Activated naive CD4-positive, alpha-beta T cell treated with anti-CD3 and anti-CD28 coated beads for 36 hours (primary cell): Measurements from ENCODE around the gene CERT1. TPM values are rescaled to one million over a fixed set of nuclear protein-coding genes. Genes with fewer than 3 reads are reported as not detected.
"Not testable (repeated sequence)": the region's sequence is repeated elsewhere in the genome, so short reads cannot be mapped to it uniquely, and the experiment has no call there.

Experiments
- CTCF ChIA-PET: fragments of 350-600 bp; sonication (Branson Sonifier 250); formaldehyde crosslinking; loops from one replicate; lab custom pipeline; 2021; ENCODE audit warnings: antibody characterized with exemption; lab: Charles Lee
- DNase-seq: peaks from one replicate; pipeline ENCODE4 v3.0.0-alpha.2; 2020
- H3K27ac Mint-ChIP-seq: one replicate; pipeline ENCODE4 v1.8.0; 2021; ENCODE audit warnings: mild to moderate bottlenecking, mixed read lengths
- H3K27me3 Mint-ChIP-seq: one replicate; pipeline ENCODE4 v1.8.0; 2021; ENCODE audit warnings: low read depth, mixed read lengths
- H3K36me3 Mint-ChIP-seq: one replicate; pipeline ENCODE4 v1.8.0; 2021; ENCODE audit warnings: low read depth, mixed read lengths
- H3K4me1 Mint-ChIP-seq: one replicate; pipeline ENCODE4 v1.8.0; 2021; ENCODE audit warnings: low read depth, mixed read lengths
- H3K4me3 Mint-ChIP-seq: one replicate; pipeline ENCODE4 v1.8.0; 2021; ENCODE audit warnings: mild to moderate bottlenecking, moderate library complexity, mixed read lengths
- H3K9me3 Mint-ChIP-seq: one replicate; pipeline ENCODE4 v1.8.0; 2021; ENCODE audit warnings: mixed read lengths
- intact Hi-C: fragments of 100-400 bp; cut with micrococcal nuclease; formaldehyde crosslinking; loops from one replicate; pipeline ENCODE4 v1.15.1; 2023
- total RNA-seq, 2 experiments: library from RNA; stranded (reverse); gene quantifications; one replicate each; pipeline ENCODE4 v1.2.3, GENCODE V29; 2021

The CERT1 gene
- total RNA-seq, 2 experiments from 2014 or later = 17.1 to 18.5 TPM

DNA sequence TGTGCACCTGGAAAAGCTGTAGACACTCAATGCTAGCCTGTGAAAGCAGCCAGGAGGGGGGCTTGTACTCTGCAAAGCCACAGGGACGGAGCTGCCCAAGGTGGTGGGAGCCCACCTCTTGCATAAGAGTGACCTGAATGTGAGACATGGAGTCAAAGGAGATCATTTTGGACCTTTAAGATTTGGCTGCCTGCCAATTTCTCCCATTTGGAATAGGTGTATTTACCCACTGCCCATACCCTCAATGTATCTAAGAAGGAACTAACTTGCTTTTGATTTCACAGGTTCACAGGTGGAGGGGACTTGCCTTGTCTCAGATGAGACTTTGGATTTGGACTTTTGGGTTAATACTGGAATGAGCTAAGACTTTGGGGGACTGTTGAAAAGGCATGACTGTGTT lies 12.6 kb downstream of the CERT1 start:
- intact Hi-C loops, H3K27me3 Mint-ChIP-seq, H3K27ac Mint-ChIP-seq, H3K4me3 Mint-ChIP-seq, DNase-seq, H3K9me3 Mint-ChIP-seq, CTCF ChIA-PET: not testable (repeated sequence)
- peaks cover 39% of the 10 kb centered on the region for H3K36me3 Mint-ChIP-seq
- peaks cover 18% of the 10 kb centered on the region for H3K4me1 Mint-ChIP-seq

DNA sequence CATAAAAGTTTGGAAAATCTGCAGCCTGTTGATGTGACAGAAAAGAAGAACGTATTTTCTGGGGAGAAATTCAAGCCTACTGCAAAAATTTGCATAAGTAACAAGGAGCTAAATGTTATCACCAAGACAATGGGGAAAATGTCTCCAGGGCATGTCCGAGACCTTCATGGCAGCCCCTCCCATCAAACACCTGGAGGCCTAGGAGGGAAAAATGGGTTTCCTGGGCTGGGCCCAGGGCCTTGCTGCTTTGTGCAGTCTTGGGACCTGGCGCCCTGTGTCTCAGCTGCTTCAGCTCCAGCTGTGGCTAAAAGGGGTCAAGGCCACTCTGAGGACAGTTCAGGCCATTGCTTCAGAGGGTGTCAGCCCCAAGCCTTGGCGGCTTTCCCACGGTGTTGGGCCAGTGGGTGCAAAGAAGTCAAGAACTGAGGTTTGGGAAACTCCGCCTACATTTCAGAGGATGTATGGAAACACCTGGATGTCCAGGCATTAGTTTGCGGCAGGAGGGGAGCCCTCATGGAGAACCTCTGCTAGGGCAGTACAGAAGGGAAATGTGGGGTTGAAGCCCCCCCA lies 13.1 kb downstream of the CERT1 start:
- Mint-ChIP-seq H3K4me1 (peaks cover 16% of the 10 kb centered on the region), H3K27me3 (no peaks in the 10 kb centered on the region), H3K36me3 (peaks cover 43% of the 10 kb centered on the region), H3K4me3 (no peak overlapping the region), H3K9me3 (no peaks in the 10 kb centered on the region), H3K27ac (no peak overlapping the region)
- intact Hi-C loops = no loop called here
- DNase-seq = no peak
- CTCF ChIA-PET = no interaction called here

DNA sequence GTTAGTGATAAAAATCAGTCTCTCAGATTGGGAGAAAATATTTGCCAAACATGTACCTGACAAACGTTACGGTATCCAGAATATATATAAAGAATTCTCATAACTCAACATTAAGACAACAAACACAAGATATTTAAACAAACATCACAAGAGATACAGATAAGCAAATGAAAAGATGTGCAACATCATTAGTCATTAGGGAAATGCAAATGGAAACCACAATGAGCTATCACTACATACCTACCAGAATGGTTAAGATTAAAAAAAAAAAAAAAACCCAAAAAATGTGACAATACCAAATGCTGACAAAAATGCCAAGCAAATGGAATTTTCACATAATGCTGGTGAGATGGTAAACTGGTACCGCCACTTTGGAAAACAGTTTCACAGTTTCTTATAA lies 15.4 kb downstream of the CERT1 start:
- DNase-seq = no peak
- CTCF ChIA-PET = no interaction called here
- Mint-ChIP-seq H3K27me3 (no peaks in the 10 kb centered on the region), H3K4me3 (no peak overlapping the region), H3K27ac (no peak overlapping the region), H3K9me3 (no peaks in the 10 kb centered on the region), H3K4me1 (peaks cover 12% of the 10 kb centered on the region), H3K36me3 (peaks cover 57% of the 10 kb centered on the region)
- intact Hi-C loops = no loop called here

GRCh38 chr5:75491621-75492020 lies 19.8 kb downstream of the CERT1 start:
- Mint-ChIP-seq H3K4me3 (no peak overlapping the region), H3K36me3 (peaks cover 58% of the 10 kb centered on the region), H3K9me3 (peaks cover 15% of the 10 kb centered on the region), H3K4me1 (peaks cover 9% of the 10 kb centered on the region), H3K27me3 (no peaks in the 10 kb centered on the region), H3K27ac (no peak overlapping the region)
- intact Hi-C loops = no loop called here
- no peak for DNase-seq
- CTCF ChIA-PET = no interaction called here

DNA sequence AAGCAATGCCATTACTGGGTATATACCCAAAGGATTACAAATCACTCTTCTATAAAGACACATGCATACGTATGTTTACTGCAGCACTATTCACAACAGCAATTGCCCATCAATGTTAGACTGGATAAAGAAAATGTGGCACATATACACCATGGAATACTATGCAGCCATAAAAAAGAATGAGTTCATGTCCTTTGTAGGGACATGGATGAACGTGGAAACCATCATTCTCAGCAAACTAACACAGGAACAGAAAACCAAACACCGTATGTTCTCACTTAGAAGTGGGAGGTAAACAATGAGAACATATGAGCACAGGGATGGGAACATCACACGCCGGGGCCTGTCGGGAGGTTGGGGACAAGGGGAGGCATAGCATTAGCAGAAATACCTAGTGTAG lies 21.6 kb downstream of the CERT1 start:
- H3K27ac Mint-ChIP-seq, H3K27me3 Mint-ChIP-seq, H3K4me3 Mint-ChIP-seq, CTCF ChIA-PET, DNase-seq, intact Hi-C loops, H3K4me1 Mint-ChIP-seq: not testable (repeated sequence)
- H3K36me3 Mint-ChIP-seq = peaks cover 62% of the 10 kb centered on the region
- H3K9me3 Mint-ChIP-seq = peaks cover 27% of the 10 kb centered on the region

DNA sequence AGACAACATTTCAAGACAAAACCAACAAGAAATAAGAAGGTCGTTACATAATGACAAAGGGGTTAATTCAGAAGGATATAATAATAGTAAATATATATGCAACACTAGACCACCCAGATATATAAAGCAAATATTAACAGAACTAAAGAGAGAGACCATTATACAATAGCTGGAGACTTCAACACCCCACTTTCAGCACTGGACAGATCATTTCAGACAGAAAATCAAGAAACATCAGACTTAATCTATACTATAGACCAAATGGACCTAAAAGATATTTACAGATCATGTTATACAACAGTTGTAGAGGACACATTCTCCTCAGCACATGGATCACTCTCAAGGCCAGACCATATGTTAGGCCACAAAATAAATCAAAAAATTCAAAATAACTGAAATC lies 26.8 kb downstream of the CERT1 start:
- no peak overlapping the region for H3K27ac Mint-ChIP-seq
- CTCF ChIA-PET = no interaction called here
- no peaks in the 10 kb centered on the region for H3K27me3 Mint-ChIP-seq
- DNase-seq = no peak
- H3K4me1 Mint-ChIP-seq = peaks cover 23% of the 10 kb centered on the region
- intact Hi-C loops = no loop called here
- peaks cover 31% of the 10 kb centered on the region for H3K9me3 Mint-ChIP-seq
- no peak overlapping the region for H3K4me3 Mint-ChIP-seq
- peaks cover 53% of the 10 kb centered on the region for H3K36me3 Mint-ChIP-seq

DNA sequence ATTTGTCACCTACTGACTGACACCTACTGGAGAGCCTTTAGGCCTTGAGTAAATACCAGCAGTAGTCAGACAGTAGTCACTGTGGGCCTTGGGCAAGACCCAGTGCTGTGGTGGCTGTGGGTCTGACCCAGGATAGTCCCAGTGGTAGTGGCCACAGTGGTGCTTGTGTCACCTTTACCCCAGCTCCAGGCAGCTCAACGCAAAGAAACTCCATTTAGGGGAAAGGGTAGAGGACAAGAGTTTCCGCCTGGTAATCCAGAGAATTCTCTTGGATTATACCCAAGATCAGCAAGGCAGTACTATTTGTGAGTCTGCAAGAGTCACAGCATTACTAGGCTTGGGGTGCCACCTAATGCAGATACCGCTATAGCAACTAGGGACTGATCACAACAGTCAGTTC lies 28.9 kb downstream of the CERT1 start:
- Mint-ChIP-seq H3K9me3 (peaks cover 27% of the 10 kb centered on the region), H3K4me1 (peaks cover 30% of the 10 kb centered on the region), H3K36me3 (peaks cover 40% of the 10 kb centered on the region), H3K4me3 (no peak overlapping the region), H3K27ac (no peak overlapping the region), H3K27me3 (no peaks in the 10 kb centered on the region)
- DNase-seq = no peak
- CTCF ChIA-PET = no interaction called here
- intact Hi-C loops = no loop called here

- no peak overlapping the region for H3K4me3 Mint-ChIP-seq
- CTCF ChIA-PET = interaction anchor here (1.0 kb wide), 1 partner anchor 62 kb away, joined by 3 read pairs; no protein-coding TSS in a partner anchor
- DNase-seq = no peak
- peaks cover 14% of the 10 kb centered on the region for H3K9me3 Mint-ChIP-seq
- no peaks in the 10 kb centered on the region for H3K27me3 Mint-ChIP-seq
- H3K36me3 Mint-ChIP-seq = peaks cover 31% of the 10 kb centered on the region
- intact Hi-C loops = no loop called here
- H3K27ac Mint-ChIP-seq = no peak overlapping the region
- H3K4me1 Mint-ChIP-seq = peaks cover 27% of the 10 kb centered on the region
Measured at GRCh38 chr5:75481024-75481423, 30.4 kb downstream of the CERT1 start.

GRCh38 chr5:75475364-75475763 lies 36.1 kb downstream of the CERT1 start:
- Mint-ChIP-seq H3K36me3 (peaks cover 26% of the 10 kb centered on the region), H3K4me3 (no peak overlapping the region), H3K27ac (no peak overlapping the region), H3K27me3 (no peaks in the 10 kb centered on the region), H3K9me3 (peaks cover 7% of the 10 kb centered on the region), H3K4me1 (peaks cover 10% of the 10 kb centered on the region)
- CTCF ChIA-PET = interaction anchor here (0.6 to 0.8 kb wide), 2 partner anchors 18 to 417 kb away, joined by 3 to 5 read pairs; no protein-coding TSS in a partner anchor
- intact Hi-C loops = no loop called here
- DNase-seq = no peak

DNA sequence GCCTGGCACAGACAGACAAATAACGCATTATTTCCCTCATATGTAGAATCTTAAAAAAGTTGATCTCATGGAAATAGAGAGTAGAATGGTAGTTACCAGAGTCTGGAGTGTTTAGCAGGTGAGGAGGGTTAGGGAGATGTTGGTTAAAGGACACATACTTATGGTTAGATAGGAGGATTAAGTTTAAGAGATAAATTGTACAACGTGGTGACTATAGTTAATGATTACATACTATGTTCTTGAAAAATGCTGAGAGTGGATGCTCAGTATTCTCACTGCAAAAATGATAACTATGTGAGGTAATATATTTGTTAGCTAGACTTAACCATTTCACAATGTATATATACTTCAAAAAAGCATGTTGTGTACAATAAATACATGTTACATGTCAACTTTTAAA lies 38.0 kb downstream of the CERT1 start:
- peaks cover 21% of the 10 kb centered on the region for H3K9me3 Mint-ChIP-seq
- no peaks in the 10 kb centered on the region for H3K27me3 Mint-ChIP-seq
- DNase-seq = no peak
- intact Hi-C loops = no loop called here
- no peak overlapping the region for H3K27ac Mint-ChIP-seq
- CTCF ChIA-PET = no interaction called here
- peaks cover 37% of the 10 kb centered on the region for H3K36me3 Mint-ChIP-seq
- no peak overlapping the region for H3K4me3 Mint-ChIP-seq
- peaks cover 5% of the 10 kb centered on the region for H3K4me1 Mint-ChIP-seq

DNA sequence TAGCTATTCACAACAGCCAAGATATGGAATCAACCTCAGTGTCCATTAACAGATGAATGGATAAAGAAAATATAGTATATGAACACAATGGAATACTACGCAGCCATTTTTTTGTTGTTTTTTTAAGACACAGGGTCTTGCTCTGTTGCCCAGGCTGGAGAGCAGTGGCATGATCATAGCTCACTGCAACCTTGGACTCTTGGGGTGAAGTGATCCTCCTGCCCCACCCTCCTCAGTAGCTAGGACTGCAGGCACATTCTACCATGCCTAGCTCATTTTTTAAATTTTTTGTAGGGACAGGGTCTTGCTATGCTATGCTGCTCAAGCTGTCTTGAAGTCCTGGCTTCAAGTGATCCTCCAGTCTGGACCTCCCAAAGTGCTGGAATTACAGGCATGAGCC lies 38.5 kb downstream of the CERT1 start:
- H3K36me3 Mint-ChIP-seq = peaks cover 37% of the 10 kb centered on the region
- intact Hi-C loops = no loop called here
- CTCF ChIA-PET = no interaction called here
- no peak for DNase-seq
- H3K27ac Mint-ChIP-seq = no peak overlapping the region
- no peak overlapping the region for H3K4me3 Mint-ChIP-seq
- H3K27me3 Mint-ChIP-seq = no peaks in the 10 kb centered on the region
- H3K9me3 Mint-ChIP-seq = peaks cover 23% of the 10 kb centered on the region
- H3K4me1 Mint-ChIP-seq = peaks cover 4% of the 10 kb centered on the region

DNA sequence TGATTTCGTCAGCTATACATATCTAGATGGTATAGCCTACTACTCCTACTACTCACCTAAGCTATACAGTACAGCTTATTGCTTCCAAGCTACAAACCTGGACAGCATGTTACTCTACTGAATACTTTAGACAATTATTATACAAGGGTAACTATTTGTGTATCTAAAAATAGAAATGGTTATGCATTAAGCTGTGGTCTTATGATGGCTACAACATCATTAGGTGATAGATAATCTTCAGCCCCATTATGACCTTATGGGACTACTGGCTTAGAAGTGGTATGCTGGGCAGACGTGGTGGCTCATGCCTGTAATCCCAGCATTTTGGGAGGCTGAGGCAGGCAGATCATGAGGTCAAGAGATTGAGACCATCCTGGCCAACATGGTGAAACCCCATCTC lies 40.2 kb downstream of the CERT1 start:
- Mint-ChIP-seq H3K4me1 (peaks cover 11% of the 10 kb centered on the region), H3K36me3 (peaks cover 37% of the 10 kb centered on the region), H3K9me3 (peaks cover 24% of the 10 kb centered on the region), H3K4me3 (no peak overlapping the region), H3K27me3 (no peaks in the 10 kb centered on the region), H3K27ac (no peak overlapping the region)
- intact Hi-C loops = no loop called here
- CTCF ChIA-PET = no interaction called here
- DNase-seq = no peak

GRCh38 chr5:75469017-75469416 lies 42.4 kb downstream of the CERT1 start:
- Mint-ChIP-seq H3K27me3 (no peaks in the 10 kb centered on the region), H3K4me3 (no peak overlapping the region), H3K27ac (no peak overlapping the region), H3K9me3 (peaks cover 24% of the 10 kb centered on the region), H3K36me3 (peaks cover 28% of the 10 kb centered on the region), H3K4me1 (peaks cover 26% of the 10 kb centered on the region)
- CTCF ChIA-PET = no interaction called here
- intact Hi-C loops = no loop called here
- DNase-seq = no peak
